Neural cell (in vitro differentiated cells): ENCODE results near the gene KLHL4.
"Not testable (repeated sequence)": the region's sequence is repeated elsewhere in the genome, so short reads cannot be mapped to it uniquely, and the experiment has no call there.

Experiments used
- POLR2AphosphoS5 ChIP-seq: IDR thresholded peaks from 2 replicates; pipeline ENCODE4 v1.6.1; 2012
- TAF1 ChIP-seq: IDR thresholded peaks from 2 replicates; pipeline ENCODE4 v1.6.1; 2012; ENCODE audit warnings: low read depth
- TF ChIP-seq, protein P1 (sequence below): fragments of 450-650 bp; IDR thresholded peaks from 2 replicates; pipeline ENCODE4 v1.5.1; 2014; ENCODE audit warnings: antibody characterized with exemption, mild to moderate bottlenecking, moderate library complexity; ENCODE audit not compliant: poor library complexity, severe bottlenecking

DNA sequence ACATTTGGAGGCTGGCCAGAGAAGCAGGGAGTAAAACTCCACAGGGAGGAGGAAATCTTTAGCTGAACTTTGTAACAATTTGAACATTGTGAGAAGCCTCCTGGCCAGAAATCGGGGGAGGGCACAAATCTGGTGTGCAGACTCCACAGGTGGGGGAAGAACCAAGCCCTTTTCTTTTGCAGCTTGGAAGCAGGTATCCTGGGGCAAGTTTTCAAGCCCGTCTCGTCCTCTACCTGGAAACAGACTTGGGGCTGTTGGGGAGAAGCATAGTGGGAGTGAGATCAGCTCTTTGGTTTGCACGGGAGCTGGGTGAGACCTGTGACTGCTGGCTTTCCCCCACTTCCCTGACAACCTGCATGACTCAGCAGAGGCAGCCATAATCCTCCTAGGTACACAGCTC is 123.8 kb downstream of the KLHL4 start:
- TF ChIP-seq, protein P1, sequence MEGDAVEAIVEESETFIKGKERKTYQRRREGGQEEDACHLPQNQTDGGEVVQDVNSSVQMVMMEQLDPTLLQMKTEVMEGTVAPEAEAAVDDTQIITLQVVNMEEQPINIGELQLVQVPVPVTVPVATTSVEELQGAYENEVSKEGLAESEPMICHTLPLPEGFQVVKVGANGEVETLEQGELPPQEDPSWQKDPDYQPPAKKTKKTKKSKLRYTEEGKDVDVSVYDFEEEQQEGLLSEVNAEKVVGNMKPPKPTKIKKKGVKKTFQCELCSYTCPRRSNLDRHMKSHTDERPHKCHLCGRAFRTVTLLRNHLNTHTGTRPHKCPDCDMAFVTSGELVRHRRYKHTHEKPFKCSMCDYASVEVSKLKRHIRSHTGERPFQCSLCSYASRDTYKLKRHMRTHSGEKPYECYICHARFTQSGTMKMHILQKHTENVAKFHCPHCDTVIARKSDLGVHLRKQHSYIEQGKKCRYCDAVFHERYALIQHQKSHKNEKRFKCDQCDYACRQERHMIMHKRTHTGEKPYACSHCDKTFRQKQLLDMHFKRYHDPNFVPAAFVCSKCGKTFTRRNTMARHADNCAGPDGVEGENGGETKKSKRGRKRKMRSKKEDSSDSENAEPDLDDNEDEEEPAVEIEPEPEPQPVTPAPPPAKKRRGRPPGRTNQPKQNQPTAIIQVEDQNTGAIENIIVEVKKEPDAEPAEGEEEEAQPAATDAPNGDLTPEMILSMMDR = not testable (repeated sequence)
- not testable (repeated sequence) for TF ChIP-seq POLR2AphosphoS5, TAF1
